GM12873 (cell line): ENCODE results near the gene SPTLC3.

ENCODE experiments used
- CTCF ChIP-seq: IDR thresholded peaks from 2 replicates; pipeline ENCODE4 v1.5.1; 2012; ENCODE audit warnings: low read depth, mild to moderate bottlenecking, moderate library complexity, low read length, control low read depth; ENCODE audit not compliant: insufficient read depth; ENCODE audit errors: missing control alignments

The SPTLC3 gene

GRCh38 chr20:13034115-13034514, 25.3 kb downstream of the SPTLC3 start:
- TF ChIP-seq CTCF, result no peak

GRCh38 chr20:13034936-13035335, 26.2 kb downstream of the SPTLC3 start:
- no peak for TF ChIP-seq CTCF

- TF ChIP-seq CTCF, result no peak
Observed at GRCh38 chr20:13035399-13036152, 26.8 kb downstream of the SPTLC3 start.

GRCh38 chr20:13037727-13038126, 29.0 kb downstream of the SPTLC3 start:
- no peak for TF ChIP-seq CTCF

- TF ChIP-seq CTCF, result no peak
Observed at GRCh38 chr20:13041574-13042457, 33.0 kb downstream of the SPTLC3 start.

- no peak for TF ChIP-seq CTCF
Observed at GRCh38 chr20:13042458-13042794, 33.7 kb downstream of the SPTLC3 start.

- TF ChIP-seq CTCF, result no peak
Observed at GRCh38 chr20:13046409-13046808, 37.6 kb downstream of the SPTLC3 start.
